Measurements from ENCODE around the gene ROBO1.

GRCh38 chr3:79729096-79729495 is 38.7 kb downstream of the ROBO1 start:
- TF ChIP-seq CTCF (IDR thresholded peaks at IDR 0.05) (no peak), EZH2 (IDR thresholded peaks at IDR 0.05; ENCODE audit: borderline replicate concordance, insufficient read depth, low read depth, low read length, poor library complexity, severe bottlenecking) (no peak)

All from B cell (primary cell).